Heart left ventricle (tissue), 16 donors: Measurements from ENCODE around the gene ANKRD39. TPM values are rescaled to one million over a fixed set of nuclear protein-coding genes. Genes with fewer than 3 reads are reported as not detected.

ENCODE experiments used
- ATAC-seq, 4 donors: fragments of 200-7000 bp; cut with Tn5 transposase; one replicate each; pipeline ENCODE4 v1.9.1; 2020 to 2022; ENCODE audit warnings: moderate library complexity in 4 of 4, mild to moderate bottlenecking in 3 of 4, moderate number of reproducible peaks in 1 of 4
- DNase-seq, 5 donors: peaks; one replicate each; pipeline ENCODE4 v3.0.0-alpha.2; 2020
- H3K27ac ChIP-seq, 12 donors: fragments of 200-600 bp; sonication (generic) in 4 of 12; one replicate each; pipeline versions ENCODE4 v1.5.0 to v1.8.0; 2016 to 2022; ENCODE audit warnings: mild to moderate bottlenecking in 2 of 12
- H3K27me3 ChIP-seq, 9 donors: fragments of 200-600 bp; sonication (generic) in 2 of 9; one replicate each; pipeline versions ENCODE4 v1.5.1 to v1.8.0; 2016 to 2022; ENCODE audit warnings: mild to moderate bottlenecking in 3 of 9
- H3K36me3 ChIP-seq, 9 donors: fragments of 200-600 bp; sonication (generic) in 2 of 9; one replicate each; pipeline versions ENCODE4 v1.5.0 to v1.8.0; 2018 to 2022; ENCODE audit warnings: mild to moderate bottlenecking in 2 of 9
- H3K4me1 ChIP-seq, 12 donors: fragments of 200-600 bp; sonication (generic) in 4 of 12; one replicate each; pipeline versions ENCODE4 v1.5.0 to v1.8.0; 2016 to 2022; ENCODE audit warnings: mild to moderate bottlenecking in 3 of 12
- H3K4me3 ChIP-seq, 12 donors: fragments of 200-600 bp; sonication (generic) in 4 of 12; one replicate each; pipeline versions ENCODE4 v1.5.0 to v1.8.0; 2017 to 2022; ENCODE audit warnings: mild to moderate bottlenecking in 9 of 12, moderate library complexity in 4 of 12
- H3K9me3 ChIP-seq, 12 donors: fragments of 200-600 bp; sonication (generic) in 4 of 12; one replicate each; pipeline versions ENCODE4 v1.5.0 to v1.8.0; 2016 to 2022; ENCODE audit warnings: mild to moderate bottlenecking in 1 of 12
- CTCF ChIP-seq, 12 donors: fragments of 200-600 bp; sonication (generic) in 4 of 12; IDR thresholded peaks; one replicate each; pipeline versions ENCODE4 v1.5.0 to v1.8.0; 2018 to 2022; ENCODE audit warnings: antibody characterized with exemption in 12 of 12, mild to moderate bottlenecking in 5 of 12
- POLR2A ChIP-seq, 2 donors: fragments of 450-650 bp; IDR thresholded peaks; one replicate each; pipeline ENCODE4 v1.6.1; 2017; ENCODE audit warnings: antibody characterized with exemption in 2 of 2, mild to moderate bottlenecking in 2 of 2, moderate library complexity in 2 of 2
- WGBS, 4 donors: extraction: QIAGEN DNeasy Blood & Tissue Kit in 2 of 4; methylation state at CpG; one replicate each; pipeline versions ENCODE4 v1.1.5 to v1.1.7; 2013 to 2018; 5-methylcytosine and 5-hydroxymethylcytosine counted together
- intact Hi-C, 10 donors: fragments of 100-400 bp; cut with DNase I; formaldehyde crosslinking; loops; one replicate each; pipeline versions ENCODE4 v1.11.1 to v1.14.2; 2022
- polyA plus RNA-seq, 2 donors: library from polyadenylated mRNA; stranded (reverse); fragments of 200-250 nt; gene quantifications; one replicate each; pipeline ENCODE4 v1.2.3, GENCODE V29; 2013
- total RNA-seq, 9 donors: library from RNA; depleted of rRNA in 2 of 9; stranded (reverse); fragments of >200 nt in 2 of 9; fragmentation: NEBNext Ultra II Directional in 3 of 9; extraction: Animal tissue kit (Norgen Biotek cat#: 25700) in 3 of 9; gene quantifications; one replicate each; pipeline versions ENCODE4 v1.1.0 to v1.2.4, GENCODE V29; 2016 to 2023
- donor health status: ischemic (EF 13 %, LVEDD 7.1; RV severe dilation, severe dysfunction).
- donor health status: healthy with polysubstance abuse.
- donor health status: DM: no; HTN: yes; CAD: no.
- donor health status: DM: no; HTN: no; CAD: no.
- donor health status: ischemic (EF 25% LVEDD 6.9; RV normal size, moderate dysfunction).
- donor health status: ischemic (EF 25% LVEDD 5.7; RV mildly dilated, moderate dysfunction).
- donor health status: healthy.
- donor health status: DM: yes; HTN: yes; CAD: no.
- donor health status: ischemic (EF 35%, LVEDD 5.7; RV mildly dilated, moderate dysfunction).
- donor health status: nonischemic (EF 11% LVEDD 7.7; RV severe dilation, severe dysfunction).
- donor health status: DM: yes; HTN: yes; CAD: no.
- donor health status: PGD.
- donor health status: ischemic (EF 29% LVEDD 5.4; RV normal size, mild dysfunction).
- donor health status: nonischemic (EF 23%, LVEDD 6.1; RV moderate dilation, normal function).

The ANKRD39 gene
- total and polyA plus RNA-seq, 11 donors = 13.3 to 33.4 (median 17.5) TPM

GRCh38 chr2:96859681-96860064, 1.9 kb upstream of the ANKRD39 start:
- no peak for ATAC-seq
- intact Hi-C loops = loop anchor here in 9 of 10 donors (2.0 to 10.0 kb wide), 6 partner anchors 45 to 253 kb away; partner anchors contain the start of gene ANKRD36 (in 1 of the 9)
- H3K4me3 ChIP-seq = peak overlapping the region in 1 of 12 donors; percentile 80
- H3K4me1 ChIP-seq = peaks cover 0 to 57% (median 43%) of the 10 kb centered on the region in 12 donors
- H3K36me3 ChIP-seq = peaks cover 0 to 51% (median 44%) of the 10 kb centered on the region in 9 donors
- H3K27me3 ChIP-seq = no peaks in the 10 kb centered on the region
- no peak for TF ChIP-seq POLR2A (IDR thresholded peaks at IDR 0.05)
- no peak for TF ChIP-seq CTCF (IDR thresholded peaks at IDR 0.05)
- H3K27ac ChIP-seq = peak overlapping the region in 11 of 12 donors; percentile 64 to 87 (median 79)
- DNase-seq = peak in 1 of 5 donors; percentile 18
- WGBS, 4 donors = 38 to 46% (median 43%) methylated on average over 4 of the region's 4 CpGs
- H3K9me3 ChIP-seq = no peaks in the 10 kb centered on the region

- TF ChIP-seq CTCF (IDR thresholded peaks at IDR 0.05) (no peak), POLR2A (IDR thresholded peaks at IDR 0.05) (no peak)
- intact Hi-C loops = loop anchor here in 8 of 10 donors (2.0 to 10.0 kb wide), 6 partner anchors 46 to 253 kb away; partner anchors contain the start of gene ANKRD36 (in 1 of the 8)
- peak overlapping the region in 10 of 12 donors; percentile 33 to 89 (median 80) for H3K4me3 ChIP-seq
- peak in 1 of 4 donors; percentile 6 for ATAC-seq
- peak overlapping the region in 11 of 12 donors; percentile 64 to 87 (median 79) for H3K27ac ChIP-seq
- peak; percentile 76 to 88 (median 80) for DNase-seq
- H3K4me1 ChIP-seq = peaks cover 0 to 52% (median 39%) of the 10 kb centered on the region in 12 donors
- peaks cover 0 to 50% (median 39%) of the 10 kb centered on the region in 9 donors for H3K36me3 ChIP-seq
- 37 to 54% (median 38%) methylated on average over 9 to 11 of the region's 11 CpGs for WGBS, 4 donors
- no peaks in the 10 kb centered on the region for H3K27me3 ChIP-seq
- H3K9me3 ChIP-seq = no peaks in the 10 kb centered on the region
Observed at GRCh38 chr2:96859099-96859649, 1.4 kb upstream of the ANKRD39 start.

- Histone ChIP-seq H3K27me3 (no peaks in the 10 kb centered on the region), H3K36me3 (peaks cover 0 to 50% (median 39%) of the 10 kb centered on the region in 9 donors), H3K27ac (peak overlapping the region; percentile 16 to 88 (median 80)), H3K9me3 (no peaks in the 10 kb centered on the region), H3K4me1 (peaks cover 0 to 47% (median 36%) of the 10 kb centered on the region in 12 donors), H3K4me3 (peak overlapping the region; percentile 54 to 97 (median 80))
- TF ChIP-seq POLR2A (IDR thresholded peaks at IDR 0.05) = no peak
- no peak for TF ChIP-seq CTCF (IDR thresholded peaks at IDR 0.05)
- ATAC-seq (peak in 1 of 4 donors; percentile 2), DNase-seq (peak in 3 of 5 donors; percentile 23 to 42 (median 37))
- intact Hi-C loops = loop anchor here in 3 of 10 donors (2.0 to 10.0 kb wide), 4 partner anchors 48 to 255 kb away; partner anchors contain the start of gene ANKRD36 (in 1 of the 3)
- WGBS, 4 donors = 17 to 25% (median 20%) methylated on average over 18 to 27 of the region's 27 CpGs
Observed at GRCh38 chr2:96856776-96857666, 795 bp downstream of the ANKRD39 start.
